Endothelial cell of umbilical vein (primary cell): ENCODE results near the gene ZNF629. TPM values are rescaled to one million over a fixed set of nuclear protein-coding genes. Genes with fewer than 3 reads are reported as not detected.

Experiments used
- BruUV-seq: library from RNA; stranded (reverse); fragments of 400-500 nt; replicated peaks from 2 replicates; lab custom pipeline; 2021; lab: Mats Ljungman, UMichigan
- CTCF ChIA-PET: fragments of 300-600, 350-600 bp; sonication (Branson Sonifier 250); formaldehyde crosslinking; loops from one replicate; lab custom pipeline; 2021; ENCODE audit warnings: antibody characterized with exemption, inconsistent platforms; lab: Charles Lee
- POLR2A ChIA-PET: fragments of 300-600, 350-600 bp; sonication (Branson Sonifier 250); formaldehyde crosslinking; loops from one replicate; lab custom pipeline; 2021; ENCODE audit warnings: antibody characterized with exemption, inconsistent platforms; lab: Charles Lee
- DNase-seq: peaks from one replicate; pipeline ENCODE4 v3.0.0-alpha.2; 2011; ENCODE audit warnings: low read depth, low spot score
- FAIRE-seq: peaks from 2 replicates; lab custom pipeline; 2011; peaks lifted over from hg19 to GRCh38; lab: Jason Lieb, UNC
- H2AFZ ChIP-seq: 2 replicates; pipeline ENCODE4 v1.6.0; 2012; ENCODE audit warnings: low read depth, low read length, control low read depth, inconsistent platforms
- H3K27ac ChIP-seq: 2 replicates; pipeline ENCODE4 v1.5.1; 2011; ENCODE audit warnings: low read depth, mild to moderate bottlenecking, control low read depth, low read length, moderate library complexity; ENCODE audit not compliant: insufficient read depth
- H3K27me3 ChIP-seq, 2 experiments: 2 replicates each; pipeline versions ENCODE4 v1.6.0 to v1.6.1; 2011; ENCODE audit warnings: low read length in 2 of 2, mixed read lengths in 1 of 2; ENCODE audit not compliant: control insufficient read depth in 2 of 2, insufficient read depth in 2 of 2
- H3K36me3 ChIP-seq, 2 experiments: 2 replicates in 1 of 2; 3 replicates in 1 of 2; pipeline ENCODE4 v1.5.1; 2011; ENCODE audit warnings: low read length in 2 of 2, mild to moderate bottlenecking in 1 of 2, moderate library complexity in 1 of 2; ENCODE audit not compliant: control insufficient read depth in 2 of 2, insufficient read depth in 2 of 2; ENCODE audit errors: extremely low read depth in 1 of 2
- H3K4me1 ChIP-seq: 3 replicates; pipeline ENCODE4 v1.5.1; 2011; ENCODE audit warnings: mild to moderate bottlenecking, low read length; ENCODE audit not compliant: control insufficient read depth, insufficient read depth; ENCODE audit errors: extremely low read depth
- H3K4me2 ChIP-seq: 2 replicates; pipeline ENCODE4 v1.6.1; 2011; ENCODE audit warnings: low read length, control low read depth, mixed read lengths; ENCODE audit not compliant: insufficient read depth
- H3K4me3 ChIP-seq, 3 experiments: fragments of 200-600 bp in 1 of 3; sonication (generic), shearing (Covaris generic) in 1 of 3; replicated peaks in 1 of 3; 2 replicates each; pipeline ENCODE4 v1.5.1; 2011 to 2016; ENCODE audit warnings: control low read depth in 3 of 3, low read length in 3 of 3, mild to moderate bottlenecking in 2 of 3, inconsistent platforms in 1 of 3, low read depth in 1 of 3, moderate library complexity in 1 of 3; ENCODE audit not compliant: insufficient read depth in 1 of 3
- H3K79me2 ChIP-seq: 2 replicates; pipeline ENCODE4 v1.6.0; 2012; ENCODE audit warnings: low read length, inconsistent platforms; ENCODE audit not compliant: control insufficient read depth, insufficient read depth
- H3K9ac ChIP-seq: replicated peaks from 2 replicates; pipeline ENCODE3; 2011; ENCODE audit warnings: low read length, control low read depth; ENCODE audit not compliant: insufficient read depth; ENCODE audit errors: extremely low read depth
- H3K9me1 ChIP-seq: replicated peaks from 3 replicates; pipeline ENCODE4 v1.6.0; 2011; ENCODE audit warnings: mild to moderate bottlenecking, low read length; ENCODE audit not compliant: control insufficient read depth, insufficient read depth; ENCODE audit errors: extremely low read depth
- H3K9me3 ChIP-seq: replicated peaks from 2 replicates; pipeline ENCODE4 v1.5.1; 2012; ENCODE audit warnings: low read length, inconsistent platforms; ENCODE audit not compliant: control insufficient read depth, insufficient read depth
- H4K20me1 ChIP-seq: replicated peaks from 2 replicates; pipeline ENCODE3; 2011; ENCODE audit warnings: mild to moderate bottlenecking, low read length; ENCODE audit not compliant: control insufficient read depth, insufficient read depth; ENCODE audit errors: extremely low read depth
- CTCF ChIP-seq, 2 donors: IDR thresholded peaks; 1 replicate in 1 of 2; 2 replicates in 1 of 2; pipeline ENCODE4 v1.5.1; 2011; ENCODE audit warnings: low read length in 2 of 2, mild to moderate bottlenecking in 2 of 2, moderate library complexity in 2 of 2, control low read depth in 1 of 2, inconsistent platforms in 1 of 2, low read depth in 1 of 2; ENCODE audit not compliant: insufficient read depth in 1 of 2; ENCODE audit errors: extremely low read depth in 1 of 2
- EZH2 ChIP-seq: IDR thresholded peaks from 2 replicates; pipeline ENCODE4 v1.6.1; 2012; ENCODE audit warnings: borderline replicate concordance, low read depth, mild to moderate bottlenecking, moderate library complexity, low read length, inconsistent platforms; ENCODE audit not compliant: severe bottlenecking
- FOS ChIP-seq: IDR thresholded peaks from 2 replicates; pipeline ENCODE4 v1.6.1; 2011; ENCODE audit warnings: mild to moderate bottlenecking, low read length, moderate library complexity, borderline replicate concordance; ENCODE audit not compliant: insufficient read depth
- GATA2 ChIP-seq: IDR thresholded peaks from 2 replicates; pipeline ENCODE4 v1.7.0; 2011; ENCODE audit warnings: low read depth, mild to moderate bottlenecking, moderate library complexity, mixed read lengths, low read length; ENCODE audit not compliant: insufficient read length, insufficient read depth
- JUN ChIP-seq: IDR thresholded peaks from 2 replicates; pipeline ENCODE4 v1.6.1; 2011; ENCODE audit warnings: borderline replicate concordance, low read depth; ENCODE audit not compliant: insufficient read length, insufficient read depth
- MAX ChIP-seq: IDR thresholded peaks from 2 replicates; pipeline ENCODE4 v1.6.1; 2011; ENCODE audit not compliant: insufficient read depth, insufficient read length
- MYC ChIP-seq: IDR thresholded peaks from one replicate; pipeline ENCODE4 v1.6.1; 2011; ENCODE audit warnings: mild to moderate bottlenecking, low read depth, low read length
- POLR2A ChIP-seq: IDR thresholded peaks from 2 replicates; pipeline ENCODE4 v1.6.1; 2012; ENCODE audit warnings: low read depth, mild to moderate bottlenecking, control low read depth, low read length
- POLR2AphosphoS5 ChIP-seq: IDR thresholded peaks from 2 replicates; pipeline ENCODE4 v1.6.1; 2012; ENCODE audit warnings: low read depth, mild to moderate bottlenecking, control low read depth, low read length, moderate library complexity; ENCODE audit not compliant: insufficient read depth
- dilution Hi-C: fragments of 300-500 bp; cut with MboI; formaldehyde crosslinking; loops from one replicate; pipeline ENCODE4 v1.15.0; 2019; ENCODE audit warnings: low sequenced_read_pairs; ENCODE audit not compliant: extremely low pct_ligation_motif_present
- intact Hi-C: fragments of 100-400 bp; cut with micrococcal nuclease; formaldehyde crosslinking; loops from one replicate; pipeline ENCODE4 v1.10.0; 2022
- polyA plus RNA-seq, 4 experiments: library from polyadenylated mRNA; depleted of rRNA in 3 of 4; stranded (reverse) in 3 of 4; unstranded in 1 of 4; fragments of >200 nt; gene quantifications; 2 replicates each; pipeline versions ENCODE4 v1.2.1 to v1.2.3, GENCODE V29; 2011 to 2012; ENCODE audit warnings: missing spikeins in 1 of 4
- total RNA-seq: library from RNA; stranded (reverse); gene quantifications from 2 replicates; pipeline ENCODE4 v1.2.3, GENCODE V29; 2021

The ZNF629 gene
- total and polyA plus RNA-seq, 2 donors (not counting 3 experiments of a cell fraction or from before 2014, with no cell fraction given) = 5.2 to 11.2 TPM

GRCh38 chr16:30741461-30741914, 45.5 kb downstream of the ZNF629 start:
- peak overlapping the region; percentile 83 for H3K27ac ChIP-seq
- no peaks in the 10 kb centered on the region for H3K27me3 ChIP-seq
- H3K79me2 ChIP-seq = no peaks in the 10 kb centered on the region
- ChIA-PET CTCF (interaction anchor here (0.6 to 1.4 kb wide), 2 partner anchors 10 to 56 kb away, joined by 3 to 5 read pairs; no protein-coding TSS in a partner anchor), POLR2A (no interaction called here)
- intact Hi-C loops = loop anchor here (2.0 kb wide), 1 partner anchor 73 kb away; no protein-coding TSS in a partner anchor
- peak overlapping the region; percentile 34 for H3K4me2 ChIP-seq
- no peaks in the 10 kb centered on the region for H3K9me1 ChIP-seq
- H3K36me3 ChIP-seq = peaks cover 14 to 32% of the 10 kb centered on the region in 2 experiments
- peaks cover 20% of the 10 kb centered on the region for H3K4me1 ChIP-seq
- H2AFZ ChIP-seq = no peak overlapping the region
- TF ChIP-seq JUN (peak; percentile 46), GATA2 (no peak), FOS (peak; percentile 52)
- FAIRE-seq = peak; percentile 97
- no TSS peak for BruUV-seq
- no peaks in the 10 kb centered on the region for H3K9me3 ChIP-seq
- H4K20me1 ChIP-seq = no peaks in the 10 kb centered on the region
- dilution Hi-C loops = no loop called here
- DNase-seq = peak; percentile 83
- H3K4me3 ChIP-seq = no peak overlapping the region
- peak overlapping the region; percentile 49 for H3K9ac ChIP-seq

GRCh38 chr16:30740364-30741251, 46.4 kb downstream of the ZNF629 start:
- Histone ChIP-seq H3K4me1 (peaks cover 20% of the 10 kb centered on the region), H3K27ac (peak overlapping the region; percentile 83), H4K20me1 (no peaks in the 10 kb centered on the region), H3K9ac (peak overlapping the region; percentile 49), H3K27me3 (no peaks in the 10 kb centered on the region), H3K9me1 (no peaks in the 10 kb centered on the region), H3K79me2 (no peaks in the 10 kb centered on the region), H3K4me3 (no peak overlapping the region), H3K4me2 (peak overlapping the region; percentile 34), H3K36me3 (peaks cover 19 to 40% of the 10 kb centered on the region in 2 experiments), H2AFZ (no peak overlapping the region), H3K9me3 (no peaks in the 10 kb centered on the region)
- FAIRE-seq = peak; percentile 67
- TF ChIP-seq MYC (no peak), EZH2 (no peak), JUN (no peak), POLR2A (no peak), CTCF (IDR thresholded peaks at IDR 0.05; ENCODE audit: extremely low read depth in 1 of 2, insufficient read depth in 1 of 2, low read depth in 1 of 2, low read length in 2 of 2) (no peak), GATA2 (no peak), FOS (no peak), POLR2AphosphoS5 (no peak), MAX (no peak)
- no TSS peak for BruUV-seq
- dilution Hi-C loops (no loop called here), intact Hi-C loops (loop anchor here (2.0 kb wide), 1 partner anchor 74 kb away; no protein-coding TSS in a partner anchor)
- ChIA-PET POLR2A (no interaction called here), CTCF (interaction anchor here (0.8 to 1.4 kb wide), 2 partner anchors 9 to 22 kb away, joined by 3 to 5 read pairs; no protein-coding TSS in a partner anchor)
- DNase-seq = peak; percentile 19
